IMR-90 (cell line): Measurements from ENCODE around the gene ZBTB45. TPM values are rescaled to one million over a fixed set of nuclear protein-coding genes. Genes with fewer than 3 reads are reported as not detected.

Experiments
- ATAC-seq: fragments of 200-7000 bp; cut with Tn5 transposase; 2 replicates; pipeline ENCODE4 v1.9.1; 2020; ENCODE audit warnings: low read depth, mild to moderate bottlenecking, moderate library complexity
- BruUV-seq: library from RNA; stranded (reverse); fragments of 400-500 nt; replicated peaks from 2 replicates; lab custom pipeline; 2021; lab: Mats Ljungman, UMichigan
- CTCF ChIA-PET: fragments of 300-600 bp; formaldehyde crosslinking; extraction: SDS; loops from one replicate; lab custom pipeline; 2021; ENCODE audit warnings: antibody characterized with exemption; lab: Yijun Ruan, JAX
- POLR2A ChIA-PET: fragments of 300-600 bp; sonication (Branson Sonifier 250); formaldehyde crosslinking; loops from one replicate; lab custom pipeline; 2022; ENCODE audit warnings: antibody characterized with exemption; ENCODE audit not compliant: unreplicated experiment; lab: Charles Lee
- DNase-seq: peaks from one replicate; pipeline ENCODE4 v3.0.0; 2013
- H2AFZ ChIP-seq: replicated peaks from 2 replicates; pipeline ENCODE3; 2013; ENCODE audit warnings: low read length, mild to moderate bottlenecking; ENCODE audit not compliant: poor library complexity
- H2AK5ac ChIP-seq: 2 replicates; pipeline ENCODE4 v1.6.1; 2013; ENCODE audit warnings: low read depth, low read length, inconsistent platforms
- H2AK9ac ChIP-seq: replicated peaks from 2 replicates; pipeline ENCODE3; 2013; ENCODE audit warnings: mild to moderate bottlenecking, low read depth, low read length, moderate library complexity; ENCODE audit not compliant: poor library complexity
- H2BK120ac ChIP-seq: 2 replicates; pipeline ENCODE4 v1.6.1; 2013; ENCODE audit warnings: low read depth, low read length, inconsistent platforms
- H2BK15ac ChIP-seq: 3 replicates; pipeline ENCODE4 v1.6.1; 2013; ENCODE audit warnings: low read depth, low read length, inconsistent platforms
- H2BK20ac ChIP-seq: 2 replicates; pipeline ENCODE4 v1.6.1; 2013; ENCODE audit warnings: low read depth, mild to moderate bottlenecking, inconsistent platforms, low read length, moderate library complexity
- H2BK5ac ChIP-seq: 2 replicates; pipeline ENCODE4 v1.6.1; 2013; ENCODE audit warnings: mild to moderate bottlenecking, low read depth, low read length, inconsistent platforms; ENCODE audit not compliant: poor library complexity, severe bottlenecking
- H3K14ac ChIP-seq: replicated peaks from 2 replicates; pipeline ENCODE4 v1.6.1; 2013; ENCODE audit warnings: low read depth, low read length, inconsistent platforms
- H3K18ac ChIP-seq: 2 replicates; pipeline ENCODE4 v1.6.1; 2013; ENCODE audit warnings: low read depth, low read length, control low read depth
- H3K23ac ChIP-seq: 2 replicates; pipeline ENCODE4 v1.6.1; 2013; ENCODE audit warnings: low read depth, low read length, inconsistent platforms
- H3K27ac ChIP-seq: 2 replicates; pipeline ENCODE4 v1.5.1; 2013; ENCODE audit warnings: mild to moderate bottlenecking, control low read depth, low read length; ENCODE audit not compliant: insufficient read depth
- H3K27me3 ChIP-seq: 2 replicates; pipeline ENCODE4 v1.6.1; 2013; ENCODE audit warnings: low read length; ENCODE audit not compliant: control insufficient read depth, insufficient read depth
- H3K36me3 ChIP-seq: 2 replicates; pipeline ENCODE4 v1.6.1; 2013; ENCODE audit warnings: low read length, mixed read lengths; ENCODE audit not compliant: control insufficient read depth, insufficient read depth
- H3K4ac ChIP-seq: 2 replicates; pipeline ENCODE4 v1.6.1; 2013; ENCODE audit warnings: low read depth, low read length, inconsistent platforms
- H3K4me1 ChIP-seq: 2 replicates; pipeline ENCODE4 v1.6.1; 2013; ENCODE audit warnings: low read length, mixed read lengths; ENCODE audit not compliant: control insufficient read depth, insufficient read depth
- H3K4me2 ChIP-seq: 2 replicates; pipeline ENCODE4 v1.6.1; 2013; ENCODE audit warnings: low read depth, mild to moderate bottlenecking, control low read depth, low read length, moderate library complexity
- H3K4me3 ChIP-seq: 2 replicates; pipeline ENCODE4 v1.5.1; 2013; ENCODE audit warnings: low read depth, mild to moderate bottlenecking, control low read depth, low read length, moderate library complexity; ENCODE audit not compliant: insufficient read depth
- H3K56ac ChIP-seq: 2 replicates; pipeline ENCODE4 v1.6.1; 2013; ENCODE audit warnings: low read length, inconsistent platforms; ENCODE audit not compliant: insufficient read depth; ENCODE audit errors: extremely low read depth
- H3K79me1 ChIP-seq, 2 experiments: 2 replicates each; pipeline ENCODE4 v1.6.1; 2013; ENCODE audit warnings: low read length in 2 of 2, inconsistent platforms in 1 of 2, low read depth in 1 of 2
- H3K9ac ChIP-seq: 2 replicates; pipeline ENCODE4 v1.6.1; 2013; ENCODE audit warnings: low read depth, low read length, control low read depth
- H3K9me1 ChIP-seq: 2 replicates; pipeline ENCODE4 v1.6.1; 2013; ENCODE audit warnings: low read length, inconsistent platforms; ENCODE audit not compliant: insufficient read depth
- H3K9me3 ChIP-seq: 2 replicates; pipeline ENCODE4 v1.6.1; 2013; ENCODE audit warnings: low read length; ENCODE audit not compliant: control insufficient read depth, insufficient read depth
- H4K20me1 ChIP-seq: 2 replicates; pipeline ENCODE4 v1.6.1; 2013; ENCODE audit warnings: low read length, inconsistent platforms; ENCODE audit not compliant: insufficient read depth
- H4K5ac ChIP-seq: 2 replicates; pipeline ENCODE4 v1.6.1; 2013; ENCODE audit warnings: mild to moderate bottlenecking, low read depth, low read length, control low read depth
- H4K8ac ChIP-seq, 2 experiments: 2 replicates each; pipeline ENCODE4 v1.6.1; 2013; ENCODE audit warnings: low read depth in 2 of 2, low read length in 2 of 2, control low read depth in 1 of 2, inconsistent platforms in 1 of 2
- H4K91ac ChIP-seq: 2 replicates; pipeline ENCODE4 v1.6.1; 2013; ENCODE audit warnings: low read depth, low read length, inconsistent platforms; ENCODE audit not compliant: insufficient read depth
- CEBPB ChIP-seq: IDR thresholded peaks from 2 replicates; pipeline ENCODE4 v1.6.1; 2012; ENCODE audit warnings: low read depth, low read length, improper control_type of control experiment
- CHD1 ChIP-seq: IDR thresholded peaks from 2 replicates; pipeline ENCODE4 v1.6.1; 2012; ENCODE audit warnings: low read depth, low read length, improper control_type of control experiment
- POLR2A ChIP-seq: IDR thresholded peaks from 2 replicates; pipeline ENCODE4 v1.6.1; 2012; ENCODE audit warnings: mild to moderate bottlenecking, low read depth, low read length
- RFX5 ChIP-seq: IDR thresholded peaks from 2 replicates; pipeline ENCODE4 v1.8.0; 2012; ENCODE audit warnings: low read depth, mild to moderate bottlenecking, low read length, moderate library complexity
- SMC3 ChIP-seq: fragments of 150-350 bp; IDR thresholded peaks from 2 replicates; pipeline ENCODE4 v1.6.1; 2016; ENCODE audit warnings: low read depth, mild to moderate bottlenecking, antibody characterized with exemption, low read length, moderate library complexity
- WGBS, 2 experiments: methylation state at CpG; one replicate each; pipeline versions ENCODE4 v1.1.5 to v1.1.7; 2013; ENCODE audit warnings: missing lambda C conversion rate in 2 of 2; ENCODE audit not compliant: insufficient read length in 1 of 2; ENCODE audit errors: extremely low coverage in 2 of 2; 5-methylcytosine and 5-hydroxymethylcytosine counted together
- dilution Hi-C: fragments of 300-500 bp; cut with HindIII; formaldehyde crosslinking; loops from one replicate; pipeline ENCODE4 v1.14.3; 2018; ENCODE audit warnings: low sequenced_read_pairs; ENCODE audit not compliant: unreplicated experiment
- in situ Hi-C: fragments of 300-500 bp; cut with MboI; formaldehyde crosslinking; loops from 3 replicates; pipeline ENCODE4 v1.14.3; 2019; ENCODE audit warnings: low sequenced_read_pairs, inconsistent platforms, mixed read lengths
- intact Hi-C: fragments of 100-400 bp; cut with micrococcal nuclease; formaldehyde crosslinking; loops from 2 replicates; pipeline ENCODE4 v1.10.0; 2022
- polyA plus RNA-seq, 3 experiments: library from polyadenylated mRNA; depleted of rRNA; stranded (reverse); fragments of >200 nt; gene quantifications; 2 replicates each; pipeline ENCODE4 v1.2.3, GENCODE V29; 2012; ENCODE audit warnings: low replicate concordance in 1 of 3
- total RNA-seq: library from RNA; depleted of rRNA; stranded (reverse); fragments of >200 nt; gene quantifications from 2 replicates; pipeline ENCODE4 v1.2.3, GENCODE V29; 2012
- TF ChIP-seq, protein P1 (sequence below): conservative IDR thresholded peaks from 2 replicates; pipeline ENCODE4 v1.5.1; 2012; ENCODE audit warnings: mild to moderate bottlenecking, low read depth, low read length, improper control_type of control experiment

ZBTB45 gene
- total and polyA plus RNA-seq, 2 of the 4 experiments (the other 2 are of a cell fraction): 1.4 to 9.7 TPM

DNA sequence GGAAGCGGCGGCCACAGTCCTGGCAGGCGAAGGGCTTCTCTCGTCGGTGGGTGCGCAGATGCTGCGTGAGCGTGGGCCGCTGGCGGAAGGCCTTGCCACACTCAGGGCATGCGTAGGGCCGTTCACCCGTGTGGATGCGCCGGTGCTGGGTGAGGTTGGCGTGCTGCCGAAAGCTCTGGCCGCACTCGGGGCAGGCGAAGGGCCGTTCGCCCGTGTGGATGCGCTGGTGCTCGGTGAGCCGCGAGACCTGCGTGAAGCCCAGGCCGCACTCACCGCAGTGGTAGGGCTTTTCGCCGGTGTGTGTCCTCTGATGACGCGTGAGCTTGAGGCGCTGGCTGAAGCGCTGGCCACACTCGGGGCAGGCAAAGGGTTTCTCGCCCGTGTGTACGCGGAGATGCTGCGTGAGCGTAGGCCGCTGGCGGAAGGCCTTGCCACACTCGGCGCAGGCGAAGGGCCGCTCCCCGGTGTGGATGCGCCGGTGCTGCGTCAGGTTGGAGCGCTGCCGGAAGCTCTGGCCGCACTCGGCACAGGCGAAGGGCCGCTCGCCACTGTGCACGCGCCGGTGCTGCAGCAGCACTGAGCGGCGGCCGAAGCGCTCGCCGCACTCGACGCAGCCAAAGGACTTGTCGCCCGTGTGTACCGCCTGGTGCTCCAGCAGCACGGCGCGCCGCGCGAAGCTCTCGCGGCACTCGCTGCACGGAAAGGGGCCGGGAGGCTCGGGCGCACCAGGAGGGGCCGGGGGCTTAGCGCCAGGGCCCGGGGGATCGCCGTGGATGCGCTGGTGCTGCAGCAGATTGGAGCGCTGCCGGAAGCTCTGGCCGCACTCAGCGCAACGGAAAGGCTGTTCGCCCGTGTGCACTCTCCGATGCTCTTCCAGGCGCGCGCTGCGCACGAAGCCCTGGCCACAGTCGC is 42.8 kb upstream of the ZBTB45 start:
- H3K4me3 ChIP-seq: peak overlapping the region; percentile 40
- no peak overlapping the region for H2BK5ac ChIP-seq
- no peaks in the 10 kb centered on the region for H3K27me3 ChIP-seq
- H3K14ac ChIP-seq: peak overlapping the region; percentile 45; the same call in 1 of the 2 replicates
- peak overlapping the region; percentile 88 for H2AK9ac ChIP-seq
- ChIA-PET CTCF (no interaction called here), POLR2A (no interaction called here)
- intact Hi-C loops: no loop called here
- peak overlapping the region; percentile 22 for H3K9ac ChIP-seq
- peak overlapping the region; percentile 40 to 74; a peak in 3 of 4 replicates for H4K8ac ChIP-seq
- H2BK20ac ChIP-seq: no peak overlapping the region
- H3K9me1 ChIP-seq: peaks cover 22% of the 10 kb centered on the region
- no peak overlapping the region for H3K18ac ChIP-seq
- DNase-seq (peak; percentile 39), ATAC-seq (no peak)
- no peak overlapping the region for H4K91ac ChIP-seq
- peak overlapping the region; percentile 90 for H2AFZ ChIP-seq
- no peak overlapping the region for H3K56ac ChIP-seq
- no peaks in the 10 kb centered on the region for H3K9me3 ChIP-seq
- no peak overlapping the region for H2BK120ac ChIP-seq
- H3K27ac ChIP-seq: no peak overlapping the region; the same call in 1 of the 2 replicates
- in situ Hi-C loops: no loop called here
- TF ChIP-seq CEBPB (no peak), POLR2A (no peak), CHD1 (no peak), SMC3 (no peak), RFX5 (no peak)
- TF ChIP-seq, protein P1, sequence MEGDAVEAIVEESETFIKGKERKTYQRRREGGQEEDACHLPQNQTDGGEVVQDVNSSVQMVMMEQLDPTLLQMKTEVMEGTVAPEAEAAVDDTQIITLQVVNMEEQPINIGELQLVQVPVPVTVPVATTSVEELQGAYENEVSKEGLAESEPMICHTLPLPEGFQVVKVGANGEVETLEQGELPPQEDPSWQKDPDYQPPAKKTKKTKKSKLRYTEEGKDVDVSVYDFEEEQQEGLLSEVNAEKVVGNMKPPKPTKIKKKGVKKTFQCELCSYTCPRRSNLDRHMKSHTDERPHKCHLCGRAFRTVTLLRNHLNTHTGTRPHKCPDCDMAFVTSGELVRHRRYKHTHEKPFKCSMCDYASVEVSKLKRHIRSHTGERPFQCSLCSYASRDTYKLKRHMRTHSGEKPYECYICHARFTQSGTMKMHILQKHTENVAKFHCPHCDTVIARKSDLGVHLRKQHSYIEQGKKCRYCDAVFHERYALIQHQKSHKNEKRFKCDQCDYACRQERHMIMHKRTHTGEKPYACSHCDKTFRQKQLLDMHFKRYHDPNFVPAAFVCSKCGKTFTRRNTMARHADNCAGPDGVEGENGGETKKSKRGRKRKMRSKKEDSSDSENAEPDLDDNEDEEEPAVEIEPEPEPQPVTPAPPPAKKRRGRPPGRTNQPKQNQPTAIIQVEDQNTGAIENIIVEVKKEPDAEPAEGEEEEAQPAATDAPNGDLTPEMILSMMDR: no peak
- H3K23ac ChIP-seq: peak overlapping the region; percentile 72; the same call in 1 of the 2 replicates
- H3K4me2 ChIP-seq: peak overlapping the region; percentile 91
- no peak overlapping the region for H2BK15ac ChIP-seq
- H3K79me1 ChIP-seq: peaks cover 7 to 32% of the 10 kb centered on the region in 2 experiments
- dilution Hi-C loops: no loop called here
- BruUV-seq: no TSS peak
- peak overlapping the region; percentile 37 for H4K5ac ChIP-seq
- peak overlapping the region; percentile 75; the same call in 1 of the 2 replicates for H2AK5ac ChIP-seq
- H4K20me1 ChIP-seq: peaks cover 10% of the 10 kb centered on the region
- peak overlapping the region; percentile 67 for H3K4ac ChIP-seq
- H3K36me3 ChIP-seq: peaks cover under 1% of the 10 kb centered on the region; the same call in 1 of the 2 replicates
- 8% methylated on average over 96 of the region's 107 CpGs; no CpG with 5 or more reads in 1 of the 2 experiments for WGBS, 2 experiments
- H3K4me1 ChIP-seq: peaks cover 16% of the 10 kb centered on the region
